Measurements from ENCODE around the gene ABTB2.

Gene ABTB2

GRCh38 chr11:34327804-34328631 lies 29.8 kb downstream of the ABTB2 start:
- DNase-seq = no peak
- in situ Hi-C loops (cut with HindIII; ENCODE audit: low pct_ligation_motif_present, low pct_unique_long_range_greater_than_20kb, low sequenced_read_pairs) = no loop called here

- DNase-seq = no peak
- in situ Hi-C loops (cut with HindIII; ENCODE audit: low pct_ligation_motif_present, low pct_unique_long_range_greater_than_20kb, low sequenced_read_pairs) = no loop called here
Measured at GRCh38 chr11:34324466-34324865, 33.3 kb downstream of the ABTB2 start.

GRCh38 chr11:34323601-34324000 lies 34.2 kb downstream of the ABTB2 start:
- in situ Hi-C loops (cut with HindIII; ENCODE audit: low pct_ligation_motif_present, low pct_unique_long_range_greater_than_20kb, low sequenced_read_pairs) = no loop called here

GRCh38 chr11:34318111-34319037 lies 39.4 kb downstream of the ABTB2 start:
- DNase-seq = peak; percentile 54
- in situ Hi-C loops (cut with HindIII; ENCODE audit: low pct_ligation_motif_present, low pct_unique_long_range_greater_than_20kb, low sequenced_read_pairs) = no loop called here

More at GRCh38 chr11:34323601-34324000, 34.2 kb downstream of the ABTB2 start:
- DNase-seq = no peak

- in situ Hi-C loops (cut with HindIII; ENCODE audit: low pct_ligation_motif_present, low pct_unique_long_range_greater_than_20kb, low sequenced_read_pairs) = no loop called here
- DNase-seq = no peak
Measured at GRCh38 chr11:34317666-34318065, 40.1 kb downstream of the ABTB2 start.

GRCh38 chr11:34317036-34317360 lies 40.8 kb downstream of the ABTB2 start:
- in situ Hi-C loops (cut with HindIII; ENCODE audit: low pct_ligation_motif_present, low pct_unique_long_range_greater_than_20kb, low sequenced_read_pairs) = no loop called here
- no peak for DNase-seq

GRCh38 chr11:34316347-34317035 lies 41.3 kb downstream of the ABTB2 start:
- in situ Hi-C loops (cut with HindIII; ENCODE audit: low pct_ligation_motif_present, low pct_unique_long_range_greater_than_20kb, low sequenced_read_pairs) = no loop called here
- no peak for DNase-seq

- DNase-seq = no peak
- in situ Hi-C loops (cut with HindIII; ENCODE audit: low pct_ligation_motif_present, low pct_unique_long_range_greater_than_20kb, low sequenced_read_pairs) = no loop called here
Measured at GRCh38 chr11:34315394-34315793, 42.4 kb downstream of the ABTB2 start.

GRCh38 chr11:34314936-34315335 lies 42.9 kb downstream of the ABTB2 start:
- no peak for DNase-seq
- in situ Hi-C loops (cut with HindIII; ENCODE audit: low pct_ligation_motif_present, low pct_unique_long_range_greater_than_20kb, low sequenced_read_pairs) = no loop called here

GRCh38 chr11:34314176-34314575 lies 43.6 kb downstream of the ABTB2 start:
- in situ Hi-C loops (cut with HindIII; ENCODE audit: low pct_ligation_motif_present, low pct_unique_long_range_greater_than_20kb, low sequenced_read_pairs) = no loop called here
- DNase-seq = no peak

- in situ Hi-C loops (cut with HindIII; ENCODE audit: low pct_ligation_motif_present, low pct_unique_long_range_greater_than_20kb, low sequenced_read_pairs) = no loop called here
- no peak for DNase-seq
Measured at GRCh38 chr11:34313099-34313517, 44.7 kb downstream of the ABTB2 start.

- DNase-seq = no peak
Measured at GRCh38 chr11:34311126-34311525, 46.7 kb downstream of the ABTB2 start.

GRCh38 chr11:34309965-34310364 lies 47.8 kb downstream of the ABTB2 start:
- no peak for DNase-seq
- in situ Hi-C loops (cut with HindIII; ENCODE audit: low pct_ligation_motif_present, low pct_unique_long_range_greater_than_20kb, low sequenced_read_pairs) = no loop called here

More at GRCh38 chr11:34311126-34311525, 46.7 kb downstream of the ABTB2 start:
- in situ Hi-C loops (cut with HindIII; ENCODE audit: low pct_ligation_motif_present, low pct_unique_long_range_greater_than_20kb, low sequenced_read_pairs) = no loop called here

- peak; percentile 82 for DNase-seq
- in situ Hi-C loops (cut with HindIII; ENCODE audit: low pct_ligation_motif_present, low pct_unique_long_range_greater_than_20kb, low sequenced_read_pairs) = no loop called here
Measured at GRCh38 chr11:34308913-34309585, 48.8 kb downstream of the ABTB2 start.

- no peak for DNase-seq
- in situ Hi-C loops (cut with HindIII; ENCODE audit: low pct_ligation_motif_present, low pct_unique_long_range_greater_than_20kb, low sequenced_read_pairs) = no loop called here
Measured at GRCh38 chr11:34308049-34308912, 49.5 kb downstream of the ABTB2 start.

GRCh38 chr11:34305780-34306179 lies 52.0 kb downstream of the ABTB2 start:
- DNase-seq = no peak
- in situ Hi-C loops (cut with HindIII; ENCODE audit: low pct_ligation_motif_present, low pct_unique_long_range_greater_than_20kb, low sequenced_read_pairs) = no loop called here

- in situ Hi-C loops (cut with HindIII; ENCODE audit: low pct_ligation_motif_present, low pct_unique_long_range_greater_than_20kb, low sequenced_read_pairs) = no loop called here
- DNase-seq = no peak
Measured at GRCh38 chr11:34305193-34305592, 52.6 kb downstream of the ABTB2 start.
